HepG2 (cell line): ENCODE measurements around the gene MAS1L. TPM values are rescaled to one million over a fixed set of nuclear protein-coding genes. Genes with fewer than 3 reads are reported as not detected.

ENCODE experiments used
- ATAC-seq: fragments of 200-7000 bp; cut with Tn5 transposase; 3 replicates; pipeline ENCODE4 v1.9.1; 2020; ENCODE audit warnings: mild to moderate bottlenecking, moderate library complexity
- BruUV-seq: library from RNA; stranded (reverse); fragments of 400-500 nt; replicated peaks from 2 replicates; lab custom pipeline; 2021; lab: Mats Ljungman, UMichigan
- CTCF ChIA-PET: fragments of 300-600 bp; formaldehyde crosslinking; extraction: SDS; loops from one replicate; lab custom pipeline; 2021; ENCODE audit warnings: low total read pairs, inconsistent platforms, low intra/inter-chr PET ratio; lab: Yijun Ruan, JAX
- POLR2A ChIA-PET: fragments of 350-600 bp; sonication (Branson Sonifier 250); formaldehyde crosslinking; loops from one replicate; lab custom pipeline; 2020; ENCODE audit warnings: antibody characterized with exemption, inconsistent platforms; lab: Yijun Ruan, JAX
- DNase-seq: peaks from one replicate; pipeline ENCODE4 v3.0.0-alpha.2; 2015; ENCODE audit warnings: low spot score
- FAIRE-seq: peaks from 3 replicates; lab custom pipeline; 2011; peaks lifted over from hg19 to GRCh38; lab: Jason Lieb, UNC
- H2AFZ ChIP-seq: one replicate; pipeline ENCODE4 v1.6.1; 2011; ENCODE audit warnings: low read length, inconsistent platforms
- H3K27ac ChIP-seq: fragments of 300-600 bp; 3 replicates; pipeline ENCODE4 v1.8.0; 2011; ENCODE audit warnings: mixed run types, mild to moderate bottlenecking, mixed read lengths, low read length, inconsistent platforms; ENCODE audit not compliant: insufficient read depth; ENCODE audit errors: extremely low read length
- H3K27me3 ChIP-seq, 2 experiments: fragments of 200-600 bp in 1 of 2; 2 replicates in 1 of 2; 3 replicates in 1 of 2; pipeline versions ENCODE4 v1.6.0 to v1.8.0; 2011; ENCODE audit warnings: low read length in 2 of 2, mild to moderate bottlenecking in 2 of 2, moderate library complexity in 2 of 2, inconsistent platforms in 1 of 2; ENCODE audit not compliant: insufficient read depth in 2 of 2, control insufficient read depth in 1 of 2
- H3K36me3 ChIP-seq, 2 experiments: fragments of 200-600 bp in 1 of 2; replicated peaks in 1 of 2; 2 replicates in 1 of 2; 3 replicates in 1 of 2; pipeline versions ENCODE4 v1.5.1 to v1.8.0; 2011; ENCODE audit warnings: low read length in 2 of 2, inconsistent platforms in 1 of 2; ENCODE audit not compliant: insufficient read depth in 2 of 2, control insufficient read depth in 1 of 2
- H3K4me1 ChIP-seq: 2 replicates; pipeline ENCODE4 v1.5.1; 2012; ENCODE audit warnings: low read length, inconsistent platforms; ENCODE audit not compliant: insufficient read depth
- H3K4me2 ChIP-seq: 2 replicates; pipeline ENCODE4 v1.6.0; 2011; ENCODE audit warnings: low read depth, low read length, inconsistent platforms
- H3K4me3 ChIP-seq, 3 experiments: fragments of 200-600 bp in 1 of 3; sonication (generic), shearing (Covaris generic) in 1 of 3; replicated peaks in 1 of 3; 2 replicates each; pipeline ENCODE4 v1.5.1; 2011 to 2016; ENCODE audit warnings: low read length in 3 of 3, inconsistent platforms in 2 of 3, low read depth in 2 of 3, mild to moderate bottlenecking in 2 of 3, control low read depth in 1 of 3, mixed read lengths in 1 of 3; ENCODE audit not compliant: insufficient read depth in 1 of 3
- H3K79me2 ChIP-seq: one replicate; pipeline ENCODE4 v1.6.1; 2011; ENCODE audit warnings: low read length, inconsistent platforms; ENCODE audit not compliant: insufficient read depth
- H3K9ac ChIP-seq: 2 replicates; pipeline ENCODE4 v1.6.0; 2011; ENCODE audit warnings: mild to moderate bottlenecking, low read depth, low read length, inconsistent platforms; ENCODE audit not compliant: insufficient read depth
- H3K9me3 ChIP-seq: 2 replicates; pipeline ENCODE4 v1.5.1; 2012; ENCODE audit warnings: mild to moderate bottlenecking, low read length
- H4K20me1 ChIP-seq: 2 replicates; pipeline ENCODE4 v1.6.0; 2011; ENCODE audit warnings: inconsistent platforms, mild to moderate bottlenecking, low read length, moderate library complexity; ENCODE audit not compliant: insufficient read depth
- EHMT2 ChIP-seq: fragments of 200-600 bp; sonication (generic); IDR thresholded peaks from 2 replicates; pipeline ENCODE4 v1.7.0; 2017; ENCODE audit warnings: antibody characterized with exemption, low read depth, low read length, borderline replicate concordance
- GABPB1 ChIP-seq: IDR thresholded peaks from 2 replicates; pipeline ENCODE4 v1.6.1; 2016; ENCODE audit warnings: mild to moderate bottlenecking, missing genetic modification reagents, moderate library complexity, missing compliant biosample characterization
- HNF1A ChIP-seq, 2 experiments: sonication (generic) in 1 of 2; formaldehyde crosslinking in 1 of 2; IDR thresholded peaks; 2 replicates each; pipeline versions ENCODE4 v1.4.0 to v1.6.1; 2016 to 2020; ENCODE audit warnings: borderline replicate concordance in 1 of 2, low read depth in 1 of 2, mild to moderate bottlenecking in 1 of 2, missing genetic modification reagents in 1 of 2
- KLF13 ChIP-seq: sonication (generic); formaldehyde crosslinking; IDR thresholded peaks from 2 replicates; pipeline ENCODE4 v1.4.0; 2020; ENCODE audit warnings: mild to moderate bottlenecking, missing genetic modification reagents
- NCOA2 ChIP-seq: sonication (generic); formaldehyde crosslinking; IDR thresholded peaks from 2 replicates; pipeline ENCODE4 v1.8.0; 2022; ENCODE audit warnings: inconsistent platforms
- NR2F6 ChIP-seq, 2 experiments: IDR thresholded peaks; 2 replicates each; pipeline ENCODE4 v1.6.1; 2016; ENCODE audit warnings: antibody characterized with exemption in 1 of 2, mild to moderate bottlenecking in 1 of 2
- RBM22 ChIP-seq: fragments of 200-400 bp; formaldehyde crosslinking; optimal IDR thresholded peaks from 2 replicates; pipeline ENCODE3; 2017; ENCODE audit warnings: mild to moderate bottlenecking, low read length, moderate library complexity
- RBM39 ChIP-seq: fragments of 200-400 bp; formaldehyde crosslinking; IDR thresholded peaks from one replicate; pipeline ENCODE4 v1.6.1; 2018; ENCODE audit warnings: antibody characterized with exemption, mild to moderate bottlenecking, low read depth, low read length; ENCODE audit not compliant: poor library complexity, severe bottlenecking
- TRIM24 ChIP-seq: sonication (generic); formaldehyde crosslinking; IDR thresholded peaks from 2 replicates; pipeline ENCODE4 v1.8.0; 2022; ENCODE audit warnings: mild to moderate bottlenecking, missing genetic modification reagents
- ZBTB3 ChIP-seq: sonication (generic); formaldehyde crosslinking; IDR thresholded peaks from 2 replicates; pipeline ENCODE4 v1.4.0; 2020; ENCODE audit warnings: low read depth, mild to moderate bottlenecking, moderate library complexity, missing genetic modification reagents, borderline replicate concordance
- ZNF331 ChIP-seq: sonication (generic); formaldehyde crosslinking; IDR thresholded peaks from 2 replicates; pipeline ENCODE4 v1.4.0; 2020; ENCODE audit warnings: missing genetic modification reagents
- ZNF83 ChIP-seq: sonication (generic); formaldehyde crosslinking; IDR thresholded peaks from 2 replicates; pipeline ENCODE4 v1.4.0; 2020; ENCODE audit warnings: missing genetic modification reagents, mild to moderate bottlenecking, borderline replicate concordance
- WGBS: methylation state at CpG from one replicate; pipeline ENCODE4 v1.1.6; 2017; ENCODE audit warnings: low lambda C conversion rate; 5-methylcytosine and 5-hydroxymethylcytosine counted together
- in situ Hi-C: cut with HindIII; loops from 2 replicates; pipeline ENCODE4 v1.10.0; 2017; ENCODE audit warnings: low pct_unique_long_range_greater_than_20kb; ENCODE audit not compliant: extremely low pct_ligation_motif_present
- intact Hi-C: fragments of 100-400 bp; cut with micrococcal nuclease; formaldehyde crosslinking; loops from one replicate; pipeline ENCODE4 v1.10.0; 2022; ENCODE audit not compliant: unreplicated experiment
- polyA plus RNA-seq, 8 experiments: library from polyadenylated mRNA; depleted of rRNA in 3 of 8; stranded (reverse) in 7 of 8; unstranded in 1 of 8; fragments of >200 nt; fragmentation: Illumina TruSeq in 4 of 8; extraction: Trizol in 4 of 8; gene quantifications; 2 replicates each; pipeline versions ENCODE4 v1.2.1 to v1.2.3, GENCODE V29; 2011 to 2016; ENCODE audit warnings: low read depth in 4 of 8, missing spikeins in 1 of 8, mixed read lengths in 1 of 8; ENCODE audit not compliant: insufficient read depth in 1 of 8
- total RNA-seq, 5 experiments: library from RNA; depleted of rRNA; stranded (reverse); fragments of >200 nt; fragmentation: Illumina TruSeq; extraction: Trizol; gene quantifications; 2 replicates each; pipeline ENCODE4 v1.2.3, GENCODE V29; 2016; ENCODE audit warnings: low read depth in 1 of 5
- TF ChIP-seq, protein P1 (sequence below): sonication (generic); formaldehyde crosslinking; IDR thresholded peaks from 2 replicates; pipeline ENCODE4 v1.5.0; 2020; ENCODE audit warnings: missing genetic modification reagents
- TF ChIP-seq, protein P2 (sequence below): sonication (generic); formaldehyde crosslinking; IDR thresholded peaks from 2 replicates; pipeline ENCODE4 v1.4.0; 2020; ENCODE audit warnings: mild to moderate bottlenecking, missing genetic modification reagents
- TF ChIP-seq, protein P3 (sequence below): IDR thresholded peaks from 2 replicates; pipeline ENCODE4 v1.6.1; 2012; ENCODE audit warnings: low read length, improper control_type of control experiment

The MAS1L gene
- total and polyA plus RNA-seq, 2 of the 13 experiments (the other 11 are each of a cell fraction or from before 2014, with no cell fraction given): not detected

GRCh38 chr6:29499704-29500103 is 11.9 kb upstream of the MAS1L start:
- WGBS: 16% methylated on average over 5 of the region's 5 CpGs
- H3K79me2 ChIP-seq: no peaks in the 10 kb centered on the region
- no peak for TF ChIP-seq ZNF83 (CRISPR knock-in tag)
- no peak for TF ChIP-seq NR2F6 (IDR thresholded peaks at IDR 0.05)
- TF ChIP-seq NR2F6 (CRISPR knock-in tag; IDR thresholded peaks at IDR 0.05): no peak
- TF ChIP-seq HNF1A (IDR thresholded peaks at IDR 0.05; ENCODE audit: low read depth): no peak
- no peak for TF ChIP-seq HNF1A (CRISPR knock-in tag; IDR thresholded peaks at IDR 0.05; ENCODE audit: borderline replicate concordance)
- TF ChIP-seq ZNF331 (CRISPR knock-in tag): no peak
- TF ChIP-seq, protein P1, sequence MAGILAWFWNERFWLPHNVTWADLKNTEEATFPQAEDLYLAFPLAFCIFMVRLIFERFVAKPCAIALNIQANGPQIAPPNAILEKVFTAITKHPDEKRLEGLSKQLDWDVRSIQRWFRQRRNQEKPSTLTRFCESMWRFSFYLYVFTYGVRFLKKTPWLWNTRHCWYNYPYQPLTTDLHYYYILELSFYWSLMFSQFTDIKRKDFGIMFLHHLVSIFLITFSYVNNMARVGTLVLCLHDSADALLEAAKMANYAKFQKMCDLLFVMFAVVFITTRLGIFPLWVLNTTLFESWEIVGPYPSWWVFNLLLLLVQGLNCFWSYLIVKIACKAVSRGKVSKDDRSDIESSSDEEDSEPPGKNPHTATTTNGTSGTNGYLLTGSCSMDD (CRISPR knock-in tag): no peak
- TF ChIP-seq EHMT2: no peak
- no peak for TF ChIP-seq ZBTB3
- TF ChIP-seq GABPB1 (CRISPR knock-in tag): no peak
- TF ChIP-seq RBM39: no peak
- TF ChIP-seq, protein P2, sequence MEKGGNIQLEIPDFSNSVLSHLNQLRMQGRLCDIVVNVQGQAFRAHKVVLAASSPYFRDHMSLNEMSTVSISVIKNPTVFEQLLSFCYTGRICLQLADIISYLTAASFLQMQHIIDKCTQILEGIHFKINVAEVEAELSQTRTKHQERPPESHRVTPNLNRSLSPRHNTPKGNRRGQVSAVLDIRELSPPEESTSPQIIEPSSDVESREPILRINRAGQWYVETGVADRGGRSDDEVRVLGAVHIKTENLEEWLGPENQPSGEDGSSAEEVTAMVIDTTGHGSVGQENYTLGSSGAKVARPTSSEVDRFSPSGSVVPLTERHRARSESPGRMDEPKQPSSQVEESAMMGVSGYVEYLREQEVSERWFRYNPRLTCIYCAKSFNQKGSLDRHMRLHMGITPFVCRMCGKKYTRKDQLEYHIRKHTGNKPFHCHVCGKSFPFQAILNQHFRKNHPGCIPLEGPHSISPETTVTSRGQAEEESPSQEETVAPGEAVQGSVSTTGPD (CRISPR knock-in tag): no peak
- no peak for TF ChIP-seq RBM22
- no peak for TF ChIP-seq TRIM24 (CRISPR knock-in tag)
- no peak for TF ChIP-seq KLF13 (CRISPR knock-in tag)
- TF ChIP-seq NCOA2 (CRISPR knock-in tag): no peak
- TF ChIP-seq, protein P3, sequence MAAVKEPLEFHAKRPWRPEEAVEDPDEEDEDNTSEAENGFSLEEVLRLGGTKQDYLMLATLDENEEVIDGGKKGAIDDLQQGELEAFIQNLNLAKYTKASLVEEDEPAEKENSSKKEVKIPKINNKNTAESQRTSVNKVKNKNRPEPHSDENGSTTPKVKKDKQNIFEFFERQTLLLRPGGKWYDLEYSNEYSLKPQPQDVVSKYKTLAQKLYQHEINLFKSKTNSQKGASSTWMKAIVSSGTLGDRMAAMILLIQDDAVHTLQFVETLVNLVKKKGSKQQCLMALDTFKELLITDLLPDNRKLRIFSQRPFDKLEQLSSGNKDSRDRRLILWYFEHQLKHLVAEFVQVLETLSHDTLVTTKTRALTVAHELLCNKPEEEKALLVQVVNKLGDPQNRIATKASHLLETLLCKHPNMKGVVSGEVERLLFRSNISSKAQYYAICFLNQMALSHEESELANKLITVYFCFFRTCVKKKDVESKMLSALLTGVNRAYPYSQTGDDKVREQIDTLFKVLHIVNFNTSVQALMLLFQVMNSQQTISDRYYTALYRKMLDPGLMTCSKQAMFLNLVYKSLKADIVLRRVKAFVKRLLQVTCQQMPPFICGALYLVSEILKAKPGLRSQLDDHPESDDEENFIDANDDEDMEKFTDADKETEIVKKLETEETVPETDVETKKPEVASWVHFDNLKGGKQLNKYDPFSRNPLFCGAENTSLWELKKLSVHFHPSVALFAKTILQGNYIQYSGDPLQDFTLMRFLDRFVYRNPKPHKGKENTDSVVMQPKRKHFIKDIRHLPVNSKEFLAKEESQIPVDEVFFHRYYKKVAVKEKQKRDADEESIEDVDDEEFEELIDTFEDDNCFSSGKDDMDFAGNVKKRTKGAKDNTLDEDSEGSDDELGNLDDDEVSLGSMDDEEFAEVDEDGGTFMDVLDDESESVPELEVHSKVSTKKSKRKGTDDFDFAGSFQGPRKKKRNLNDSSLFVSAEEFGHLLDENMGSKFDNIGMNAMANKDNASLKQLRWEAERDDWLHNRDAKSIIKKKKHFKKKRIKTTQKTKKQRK: no peak

More at GRCh38 chr6:29499704-29500103, 11.9 kb upstream of the MAS1L start:
- H3K9ac ChIP-seq: no peak overlapping the region
- intact Hi-C loops (no loop called here), in situ Hi-C loops (no loop called here)
- H3K27ac ChIP-seq: no peak overlapping the region
- H3K9me3 ChIP-seq: no peaks in the 10 kb centered on the region
- POLR2A ChIA-PET: no interaction called here
- ATAC-seq: no peak
- H3K36me3 ChIP-seq: no peaks in the 10 kb centered on the region
- no peak overlapping the region for H3K4me2 ChIP-seq
- no TSS peak for BruUV-seq
- no peaks in the 10 kb centered on the region for H3K4me1 ChIP-seq
- no peak overlapping the region for H3K4me3 ChIP-seq
- no peak for FAIRE-seq
- H4K20me1 ChIP-seq: no peaks in the 10 kb centered on the region
- no peak overlapping the region for H2AFZ ChIP-seq
- DNase-seq: no peak
- H3K27me3 ChIP-seq: no peaks in the 10 kb centered on the region
- CTCF ChIA-PET: no interaction called here
